ENCODE results near the gene ZNF135.
A peak's percentile ranks its signal among the peaks of the same experiment; 100 is the strongest.

ZNF135 gene

GRCh38 chr19:58093071-58093470 is 34.0 kb downstream of the ZNF135 start:
- peaks cover 8% of the 10 kb centered on the region for H3K4me1 Mint-ChIP-seq (ENCODE audit: low read depth)
- no peak overlapping the region for H3K4me3 Mint-ChIP-seq
- H3K27ac Mint-ChIP-seq = no peak overlapping the region
- peaks cover 44% of the 10 kb centered on the region for H3K36me3 Mint-ChIP-seq (ENCODE audit: low read depth)
- no peaks in the 10 kb centered on the region for H3K27me3 Mint-ChIP-seq
- intact Hi-C loops (cut with micrococcal nuclease) = no loop called here
- peaks cover 85% of the 10 kb centered on the region for H3K9me3 Mint-ChIP-seq

- intact Hi-C loops (cut with micrococcal nuclease) = loop anchor here (5.0 kb wide), 1 partner anchor 93 kb away; the partner anchor contains the start of gene ZNF606
- H3K9me3 Mint-ChIP-seq = peaks cover 88% of the 10 kb centered on the region
- peaks cover 16% of the 10 kb centered on the region for H3K4me1 Mint-ChIP-seq (ENCODE audit: low read depth)
- no peaks in the 10 kb centered on the region for H3K27me3 Mint-ChIP-seq
- no peak overlapping the region for H3K4me3 Mint-ChIP-seq
- H3K36me3 Mint-ChIP-seq (ENCODE audit: low read depth) = peaks cover 38% of the 10 kb centered on the region
- H3K27ac Mint-ChIP-seq = no peak overlapping the region
Measured at GRCh38 chr19:58095328-58095727, 36.2 kb downstream of the ZNF135 start.

GRCh38 chr19:58096884-58097283 is 37.8 kb downstream of the ZNF135 start:
- intact Hi-C loops (cut with micrococcal nuclease) = loop anchor here (5.0 kb wide), 1 partner anchor 95 kb away; the partner anchor contains the start of gene ZNF606
- peaks cover 80% of the 10 kb centered on the region for H3K9me3 Mint-ChIP-seq
- H3K4me3 Mint-ChIP-seq = peak overlapping the region; percentile 65
- peaks cover 38% of the 10 kb centered on the region for H3K36me3 Mint-ChIP-seq (ENCODE audit: low read depth)
- H3K27me3 Mint-ChIP-seq = no peaks in the 10 kb centered on the region
- H3K27ac Mint-ChIP-seq = peak overlapping the region; percentile 98
- H3K4me1 Mint-ChIP-seq (ENCODE audit: low read depth) = peaks cover 16% of the 10 kb centered on the region

- peak overlapping the region; percentile 98 for H3K27ac Mint-ChIP-seq
- intact Hi-C loops (cut with micrococcal nuclease) = loop anchor here (5.0 kb wide), 1 partner anchor 95 kb away; the partner anchor contains the start of gene ZNF606
Measured at GRCh38 chr19:58097349-58097748, 38.3 kb downstream of the ZNF135 start.

GRCh38 chr19:58097781-58098681 is 38.9 kb downstream of the ZNF135 start, which contains the start of gene ZSCAN18:
TSS of gene ZSCAN18 (minus strand) at chr19:58098231. CDS start at chr19:58090267, 7,964 bp downstream.
- intact Hi-C loops (cut with micrococcal nuclease) = loop anchor here (5.0 kb wide), 1 partner anchor 96 kb away; the partner anchor contains the start of gene ZNF606
- no peaks in the 10 kb centered on the region for H3K27me3 Mint-ChIP-seq
- peak within 1 kb of the TSS; percentile 85 for H3K4me3 Mint-ChIP-seq
- peaks cover 80% of the 10 kb centered on the region for H3K9me3 Mint-ChIP-seq
- H3K4me1 Mint-ChIP-seq (ENCODE audit: low read depth) = peaks cover 16% of the 10 kb centered on the region
- H3K27ac Mint-ChIP-seq = peak within 1 kb of the TSS; percentile 98
- peaks cover 38% of the 10 kb centered on the region for H3K36me3 Mint-ChIP-seq (ENCODE audit: low read depth)

More at GRCh38 chr19:58097349-58097748, 38.3 kb downstream of the ZNF135 start:
- Mint-ChIP-seq H3K27me3 (no peaks in the 10 kb centered on the region), H3K4me1 (ENCODE audit: low read depth) (peaks cover 16% of the 10 kb centered on the region), H3K36me3 (ENCODE audit: low read depth) (peaks cover 38% of the 10 kb centered on the region), H3K4me3 (peak overlapping the region; percentile 65), H3K9me3 (peaks cover 80% of the 10 kb centered on the region)

GRCh38 chr19:58098682-58098998 is 39.6 kb downstream of the ZNF135 start:
- Mint-ChIP-seq H3K4me1 (ENCODE audit: low read depth) (peaks cover 16% of the 10 kb centered on the region), H3K27ac (peak overlapping the region; percentile 98), H3K4me3 (peak overlapping the region; percentile 85), H3K27me3 (no peaks in the 10 kb centered on the region), H3K36me3 (ENCODE audit: low read depth) (peaks cover 33% of the 10 kb centered on the region), H3K9me3 (peaks cover 80% of the 10 kb centered on the region)
- intact Hi-C loops (cut with micrococcal nuclease) = loop anchor here (5.0 kb wide), 1 partner anchor 96 kb away; the partner anchor contains the start of gene ZNF606

GRCh38 chr19:58107778-58108545 is 48.9 kb downstream of the ZNF135 start:
- Mint-ChIP-seq H3K4me1 (ENCODE audit: low read depth) (no peaks in the 10 kb centered on the region), H3K36me3 (ENCODE audit: low read depth) (no peaks in the 10 kb centered on the region), H3K27me3 (no peaks in the 10 kb centered on the region), H3K4me3 (no peak overlapping the region), H3K9me3 (peaks cover 96% of the 10 kb centered on the region), H3K27ac (no peak overlapping the region)
- intact Hi-C loops (cut with micrococcal nuclease) = no loop called here

GRCh38 chr19:58108546-58108817 is 49.4 kb downstream of the ZNF135 start:
- no peak overlapping the region for H3K27ac Mint-ChIP-seq
- no peak overlapping the region for H3K4me3 Mint-ChIP-seq
- intact Hi-C loops (cut with micrococcal nuclease) = no loop called here
- H3K27me3 Mint-ChIP-seq = no peaks in the 10 kb centered on the region
- peaks cover 96% of the 10 kb centered on the region for H3K9me3 Mint-ChIP-seq
- no peaks in the 10 kb centered on the region for H3K36me3 Mint-ChIP-seq (ENCODE audit: low read depth)
- H3K4me1 Mint-ChIP-seq (ENCODE audit: low read depth) = no peaks in the 10 kb centered on the region

GRCh38 chr19:58117841-58118575 is 58.9 kb downstream of the ZNF135 start:
- H3K9me3 Mint-ChIP-seq = peaks cover 76% of the 10 kb centered on the region
- intact Hi-C loops (cut with micrococcal nuclease) = no loop called here
- H3K36me3 Mint-ChIP-seq (ENCODE audit: low read depth) = peaks cover 12% of the 10 kb centered on the region
- H3K27ac Mint-ChIP-seq = no peak overlapping the region
- no peak overlapping the region for H3K4me3 Mint-ChIP-seq
- H3K4me1 Mint-ChIP-seq (ENCODE audit: low read depth) = no peaks in the 10 kb centered on the region
- H3K27me3 Mint-ChIP-seq = peaks cover 9% of the 10 kb centered on the region

GRCh38 chr19:58118979-58119733 is 60.1 kb downstream of the ZNF135 start:
- intact Hi-C loops (cut with micrococcal nuclease) = no loop called here
- H3K27ac Mint-ChIP-seq = no peak overlapping the region
- peaks cover 9% of the 10 kb centered on the region for H3K27me3 Mint-ChIP-seq
- H3K4me3 Mint-ChIP-seq = no peak overlapping the region
- peaks cover 78% of the 10 kb centered on the region for H3K9me3 Mint-ChIP-seq
- no peaks in the 10 kb centered on the region for H3K4me1 Mint-ChIP-seq (ENCODE audit: low read depth)
- peaks cover 12% of the 10 kb centered on the region for H3K36me3 Mint-ChIP-seq (ENCODE audit: low read depth)
